Nephron progenitor cell (in vitro differentiated cells): ENCODE data around the gene CDH2.

Experiments
- DNase-seq: peaks from one replicate; pipeline ENCODE4 v3.0.0; 2021
- H3K27ac Mint-ChIP-seq: 2 replicates; pipeline ENCODE4 v1.8.0; 2021; ENCODE audit warnings: mild to moderate bottlenecking, moderate library complexity, mixed read lengths
- H3K27me3 Mint-ChIP-seq: 2 replicates; pipeline ENCODE4 v1.8.0; 2021; ENCODE audit warnings: mild to moderate bottlenecking, low read depth, mixed read lengths; ENCODE audit not compliant: poor library complexity
- H3K36me3 Mint-ChIP-seq: 2 replicates; pipeline ENCODE4 v1.8.0; 2021; ENCODE audit warnings: low read depth, mixed read lengths
- H3K4me1 Mint-ChIP-seq: 2 replicates; pipeline ENCODE4 v1.8.0; 2021; ENCODE audit warnings: mixed read lengths
- H3K4me3 Mint-ChIP-seq: 2 replicates; pipeline ENCODE4 v1.8.0; 2021; ENCODE audit warnings: mild to moderate bottlenecking, moderate library complexity, mixed read lengths
- H3K9me3 Mint-ChIP-seq: 2 replicates; pipeline ENCODE4 v1.8.0; 2021; ENCODE audit warnings: mild to moderate bottlenecking, moderate library complexity, mixed read lengths
- TF ChIP-seq, protein P1 (sequence below): fragments of 200-600 bp; sonication (generic); IDR thresholded peaks from 2 replicates; pipeline ENCODE4 v1.5.0; 2021; ENCODE audit warnings: antibody characterized with exemption

CDH2 gene

DNA sequence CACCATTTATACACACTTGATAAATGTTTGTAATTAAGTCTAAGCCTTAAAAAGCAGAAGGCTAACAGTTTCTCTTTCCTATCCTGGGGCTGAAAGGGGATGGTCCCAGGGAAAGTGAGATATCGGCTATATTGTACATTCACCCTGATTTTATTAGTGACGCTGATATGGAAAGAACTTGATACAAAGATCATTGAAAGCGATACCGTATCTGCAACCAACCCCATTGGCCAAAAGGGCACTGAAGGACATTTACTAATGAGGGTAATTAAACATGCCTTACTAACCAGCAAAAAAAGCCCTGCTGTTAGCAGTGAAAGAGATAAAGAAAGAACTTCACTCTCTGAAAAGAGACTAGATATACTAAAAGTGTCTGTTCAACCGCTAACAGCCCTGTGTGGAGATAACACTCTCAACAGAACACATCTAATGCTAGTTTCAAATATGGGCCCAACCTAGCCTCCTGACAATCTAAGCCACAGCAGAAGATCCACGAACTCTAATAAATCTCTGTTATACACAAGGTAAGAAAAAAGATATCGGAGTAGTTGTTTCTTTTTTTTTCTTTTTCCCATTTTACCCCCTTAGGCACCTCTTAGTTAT is 200.0 kb downstream of the CDH2 start:
- TF ChIP-seq, protein P1, sequence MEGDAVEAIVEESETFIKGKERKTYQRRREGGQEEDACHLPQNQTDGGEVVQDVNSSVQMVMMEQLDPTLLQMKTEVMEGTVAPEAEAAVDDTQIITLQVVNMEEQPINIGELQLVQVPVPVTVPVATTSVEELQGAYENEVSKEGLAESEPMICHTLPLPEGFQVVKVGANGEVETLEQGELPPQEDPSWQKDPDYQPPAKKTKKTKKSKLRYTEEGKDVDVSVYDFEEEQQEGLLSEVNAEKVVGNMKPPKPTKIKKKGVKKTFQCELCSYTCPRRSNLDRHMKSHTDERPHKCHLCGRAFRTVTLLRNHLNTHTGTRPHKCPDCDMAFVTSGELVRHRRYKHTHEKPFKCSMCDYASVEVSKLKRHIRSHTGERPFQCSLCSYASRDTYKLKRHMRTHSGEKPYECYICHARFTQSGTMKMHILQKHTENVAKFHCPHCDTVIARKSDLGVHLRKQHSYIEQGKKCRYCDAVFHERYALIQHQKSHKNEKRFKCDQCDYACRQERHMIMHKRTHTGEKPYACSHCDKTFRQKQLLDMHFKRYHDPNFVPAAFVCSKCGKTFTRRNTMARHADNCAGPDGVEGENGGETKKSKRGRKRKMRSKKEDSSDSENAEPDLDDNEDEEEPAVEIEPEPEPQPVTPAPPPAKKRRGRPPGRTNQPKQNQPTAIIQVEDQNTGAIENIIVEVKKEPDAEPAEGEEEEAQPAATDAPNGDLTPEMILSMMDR = no peak
- Mint-ChIP-seq H3K27me3 (no peaks in the 10 kb centered on the region), H3K36me3 (peaks cover 93% of the 10 kb centered on the region), H3K4me3 (no peak overlapping the region), H3K9me3 (no peaks in the 10 kb centered on the region), H3K4me1 (peaks cover 10% of the 10 kb centered on the region), H3K27ac (peak overlapping the region; percentile 21)
- no peak for DNase-seq

GRCh38 chr18:27970321-27970720 is 206.6 kb downstream of the CDH2 start:
- TF ChIP-seq, protein P1 = no peak
- Mint-ChIP-seq H3K36me3 (peaks cover 89% of the 10 kb centered on the region), H3K27ac (no peak overlapping the region), H3K9me3 (peaks cover 1% of the 10 kb centered on the region), H3K27me3 (no peaks in the 10 kb centered on the region), H3K4me3 (no peak overlapping the region), H3K4me1 (peaks cover 21% of the 10 kb centered on the region)
- no peak for DNase-seq

- DNase-seq = no peak
- H3K4me3 Mint-ChIP-seq = no peak overlapping the region
- TF ChIP-seq, protein P1 = no peak
- no peaks in the 10 kb centered on the region for H3K27me3 Mint-ChIP-seq
- H3K9me3 Mint-ChIP-seq = peaks cover 9% of the 10 kb centered on the region
- peak overlapping the region; percentile 91 for H3K27ac Mint-ChIP-seq
- peaks cover 27% of the 10 kb centered on the region for H3K4me1 Mint-ChIP-seq
- peaks cover 89% of the 10 kb centered on the region for H3K36me3 Mint-ChIP-seq
Measured at GRCh38 chr18:27969206-27969605, 207.7 kb downstream of the CDH2 start.

- TF ChIP-seq, protein P1 = no peak
- Mint-ChIP-seq H3K27me3 (no peaks in the 10 kb centered on the region), H3K36me3 (peaks cover 88% of the 10 kb centered on the region), H3K4me1 (peaks cover 27% of the 10 kb centered on the region), H3K4me3 (no peak overlapping the region), H3K9me3 (peaks cover 9% of the 10 kb centered on the region), H3K27ac (peak overlapping the region; percentile 91)
- DNase-seq = no peak
Measured at GRCh38 chr18:27967913-27968824, 208.8 kb downstream of the CDH2 start.

- Mint-ChIP-seq H3K36me3 (peaks cover 86% of the 10 kb centered on the region), H3K27ac (no peak overlapping the region), H3K4me3 (no peak overlapping the region), H3K9me3 (peaks cover 9% of the 10 kb centered on the region), H3K27me3 (no peaks in the 10 kb centered on the region), H3K4me1 (peaks cover 27% of the 10 kb centered on the region)
- no peak for DNase-seq
- TF ChIP-seq, protein P1 = no peak
Measured at GRCh38 chr18:27966881-27967280, 210.0 kb downstream of the CDH2 start.
